IMR-90 (cell line): ENCODE results near the gene TFAP2B.

Experiments used
- BHLHE40 ChIP-seq: fragments of 150-350 bp; IDR thresholded peaks from 2 replicates; pipeline ENCODE4 v1.6.1; 2016; ENCODE audit warnings: mild to moderate bottlenecking, low read depth, low read length
- CHD1 ChIP-seq: IDR thresholded peaks from 2 replicates; pipeline ENCODE4 v1.6.1; 2012; ENCODE audit warnings: low read depth, low read length, improper control_type of control experiment
- CTCF ChIP-seq: conservative IDR thresholded peaks from 2 replicates; pipeline ENCODE4 v1.5.1; 2012; ENCODE audit warnings: mild to moderate bottlenecking, low read depth, low read length, improper control_type of control experiment
- FOS ChIP-seq: fragments of 150-350 bp; IDR thresholded peaks from 2 replicates; pipeline ENCODE4 v1.6.1; 2016; ENCODE audit warnings: low read depth, low read length
- POLR2A ChIP-seq: IDR thresholded peaks from 2 replicates; pipeline ENCODE4 v1.6.1; 2012; ENCODE audit warnings: mild to moderate bottlenecking, low read depth, low read length
- RAD21 ChIP-seq: IDR thresholded peaks from 2 replicates; pipeline ENCODE4 v1.6.1; 2012; ENCODE audit warnings: low read length, improper control_type of control experiment
- SMC3 ChIP-seq: fragments of 150-350 bp; IDR thresholded peaks from 2 replicates; pipeline ENCODE4 v1.6.1; 2016; ENCODE audit warnings: low read depth, mild to moderate bottlenecking, antibody characterized with exemption, low read length, moderate library complexity
- USF2 ChIP-seq: fragments of 150-350 bp; IDR thresholded peaks from 2 replicates; pipeline ENCODE4 v1.6.1; 2017; ENCODE audit warnings: mild to moderate bottlenecking, antibody characterized with exemption, low read length, low read depth

GRCh38 chr6:50848989-50849795 lies 30.5 kb downstream of the TFAP2B start:
- TF ChIP-seq POLR2A (no peak), CTCF (no peak), BHLHE40 (no peak), RAD21 (no peak), FOS (no peak), SMC3 (no peak), USF2 (no peak), CHD1 (no peak)
